DMS153 (cell line): Measurements from ENCODE around the gene RHOBTB1.

Source experiments
- DNase-seq: peaks from one replicate; lab custom pipeline; 2025; lab: John Stamatoyannopoulos, UW

Gene RHOBTB1

GRCh38 chr10:60820093-60820754 is 123.8 kb downstream of the RHOBTB1 start:
- DNase-seq = no peak
